Measurements from ENCODE around the gene SEPTIN5.
A peak's percentile ranks its signal among the peaks of the same experiment; 100 is the strongest.

DNA sequence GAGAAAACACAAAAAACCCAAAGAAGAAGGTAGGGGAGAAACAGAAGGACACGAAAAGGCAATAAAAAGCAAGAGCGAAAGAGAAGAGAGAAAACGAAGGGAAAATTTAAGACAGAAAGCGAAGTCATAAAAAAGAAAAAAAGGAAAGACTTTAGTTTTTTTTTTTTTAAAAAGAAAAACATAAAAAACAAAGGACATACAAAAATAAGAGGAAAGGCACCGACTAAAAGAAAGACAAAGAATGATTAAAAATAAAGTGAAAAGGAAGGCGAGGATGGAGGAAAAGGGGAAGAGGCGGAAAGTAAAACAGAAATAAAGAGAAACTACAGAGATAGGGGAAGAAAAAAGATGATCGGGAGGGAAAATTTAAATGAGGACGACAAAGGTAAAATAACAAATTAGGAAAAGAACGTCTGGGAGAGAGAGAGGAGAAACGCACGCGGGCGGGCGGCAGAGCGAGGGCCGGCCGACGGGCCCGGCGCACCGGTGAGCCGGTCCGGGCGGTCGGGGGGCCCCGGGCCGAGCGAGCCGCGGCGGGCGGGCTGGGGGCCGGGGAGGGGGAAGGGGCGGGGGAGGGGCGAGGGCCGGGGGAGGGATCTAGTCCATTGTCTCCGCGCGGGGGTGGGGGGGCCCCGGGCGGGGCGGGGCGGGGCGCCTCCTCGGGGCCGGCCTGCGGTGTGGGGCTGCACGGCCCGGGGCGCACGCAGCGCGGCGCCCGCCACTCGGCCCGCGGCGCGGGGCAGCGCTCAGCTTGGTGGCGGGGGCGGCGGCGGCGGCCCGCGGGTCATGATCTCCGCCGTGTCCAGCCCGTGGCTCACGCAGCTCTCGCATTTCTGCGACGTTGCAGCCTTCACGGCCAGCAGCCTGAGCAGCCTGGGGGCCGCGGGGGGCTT is 46.0 kb downstream of the SEPTIN5 start, which contains the start of gene TBX1:
- TF ChIP-seq ZC3H11A (IDR thresholded peaks at IDR 0.05; ENCODE audit: low read depth, low read length) (peak; percentile 66; the same call in 1 of the 2 replicates), SP1 (CRISPR knock-in tag; IDR thresholded peaks at IDR 0.05) (no peak), LCOR (CRISPR knock-in tag; IDR thresholded peaks at IDR 0.05) (no peak), NELFE (IDR thresholded peaks at IDR 0.05; ENCODE audit: insufficient read depth, insufficient read length) (no peak), NFRKB (IDR thresholded peaks at IDR 0.05; ENCODE audit: low read depth) (peak; percentile 71; the same call in 1 of the 2 replicates), JUND (IDR thresholded peaks at IDR 0.05; ENCODE audit: borderline replicate concordance, low read depth, low read length) (no peak), JUND (tag; IDR thresholded peaks at IDR 0.05; ENCODE audit: borderline replicate concordance, low read depth, low read length) (no peak), BRD4 (IDR thresholded peaks at IDR 0.05) (no peak), POLR2A (conservative IDR thresholded peaks at IDR 0.05) (peak; percentile 46; the same call in 1 of the 2 replicates), RBM22 (IDR thresholded peaks at IDR 0.05; ENCODE audit: low read depth, low read length, poor library complexity, severe bottlenecking) (no peak), ZNF232 (CRISPR knock-in tag; IDR thresholded peaks at IDR 0.05) (no peak), NCOA6 (IDR thresholded peaks at IDR 0.05) (no peak)
- TF ChIP-seq, protein P1, sequence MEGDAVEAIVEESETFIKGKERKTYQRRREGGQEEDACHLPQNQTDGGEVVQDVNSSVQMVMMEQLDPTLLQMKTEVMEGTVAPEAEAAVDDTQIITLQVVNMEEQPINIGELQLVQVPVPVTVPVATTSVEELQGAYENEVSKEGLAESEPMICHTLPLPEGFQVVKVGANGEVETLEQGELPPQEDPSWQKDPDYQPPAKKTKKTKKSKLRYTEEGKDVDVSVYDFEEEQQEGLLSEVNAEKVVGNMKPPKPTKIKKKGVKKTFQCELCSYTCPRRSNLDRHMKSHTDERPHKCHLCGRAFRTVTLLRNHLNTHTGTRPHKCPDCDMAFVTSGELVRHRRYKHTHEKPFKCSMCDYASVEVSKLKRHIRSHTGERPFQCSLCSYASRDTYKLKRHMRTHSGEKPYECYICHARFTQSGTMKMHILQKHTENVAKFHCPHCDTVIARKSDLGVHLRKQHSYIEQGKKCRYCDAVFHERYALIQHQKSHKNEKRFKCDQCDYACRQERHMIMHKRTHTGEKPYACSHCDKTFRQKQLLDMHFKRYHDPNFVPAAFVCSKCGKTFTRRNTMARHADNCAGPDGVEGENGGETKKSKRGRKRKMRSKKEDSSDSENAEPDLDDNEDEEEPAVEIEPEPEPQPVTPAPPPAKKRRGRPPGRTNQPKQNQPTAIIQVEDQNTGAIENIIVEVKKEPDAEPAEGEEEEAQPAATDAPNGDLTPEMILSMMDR (IDR thresholded peaks at IDR 0.05 in 2 of 3, conservative IDR thresholded peaks at IDR 0.05 in 1 of 3; ENCODE audit: insufficient read depth in 2 of 3, low read depth in 1 of 3, low read length in 3 of 3), result peak in 2 of 3 experiments; percentile 26 to 37; a peak in 3 of 6 replicates
- TF ChIP-seq, protein P2, sequence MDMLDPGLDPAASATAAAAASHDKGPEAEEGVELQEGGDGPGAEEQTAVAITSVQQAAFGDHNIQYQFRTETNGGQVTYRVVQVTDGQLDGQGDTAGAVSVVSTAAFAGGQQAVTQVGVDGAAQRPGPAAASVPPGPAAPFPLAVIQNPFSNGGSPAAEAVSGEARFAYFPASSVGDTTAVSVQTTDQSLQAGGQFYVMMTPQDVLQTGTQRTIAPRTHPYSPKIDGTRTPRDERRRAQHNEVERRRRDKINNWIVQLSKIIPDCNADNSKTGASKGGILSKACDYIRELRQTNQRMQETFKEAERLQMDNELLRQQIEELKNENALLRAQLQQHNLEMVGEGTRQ (CRISPR knock-in tag; IDR thresholded peaks at IDR 0.05), result no peak
- TF ChIP-seq, protein P3, sequence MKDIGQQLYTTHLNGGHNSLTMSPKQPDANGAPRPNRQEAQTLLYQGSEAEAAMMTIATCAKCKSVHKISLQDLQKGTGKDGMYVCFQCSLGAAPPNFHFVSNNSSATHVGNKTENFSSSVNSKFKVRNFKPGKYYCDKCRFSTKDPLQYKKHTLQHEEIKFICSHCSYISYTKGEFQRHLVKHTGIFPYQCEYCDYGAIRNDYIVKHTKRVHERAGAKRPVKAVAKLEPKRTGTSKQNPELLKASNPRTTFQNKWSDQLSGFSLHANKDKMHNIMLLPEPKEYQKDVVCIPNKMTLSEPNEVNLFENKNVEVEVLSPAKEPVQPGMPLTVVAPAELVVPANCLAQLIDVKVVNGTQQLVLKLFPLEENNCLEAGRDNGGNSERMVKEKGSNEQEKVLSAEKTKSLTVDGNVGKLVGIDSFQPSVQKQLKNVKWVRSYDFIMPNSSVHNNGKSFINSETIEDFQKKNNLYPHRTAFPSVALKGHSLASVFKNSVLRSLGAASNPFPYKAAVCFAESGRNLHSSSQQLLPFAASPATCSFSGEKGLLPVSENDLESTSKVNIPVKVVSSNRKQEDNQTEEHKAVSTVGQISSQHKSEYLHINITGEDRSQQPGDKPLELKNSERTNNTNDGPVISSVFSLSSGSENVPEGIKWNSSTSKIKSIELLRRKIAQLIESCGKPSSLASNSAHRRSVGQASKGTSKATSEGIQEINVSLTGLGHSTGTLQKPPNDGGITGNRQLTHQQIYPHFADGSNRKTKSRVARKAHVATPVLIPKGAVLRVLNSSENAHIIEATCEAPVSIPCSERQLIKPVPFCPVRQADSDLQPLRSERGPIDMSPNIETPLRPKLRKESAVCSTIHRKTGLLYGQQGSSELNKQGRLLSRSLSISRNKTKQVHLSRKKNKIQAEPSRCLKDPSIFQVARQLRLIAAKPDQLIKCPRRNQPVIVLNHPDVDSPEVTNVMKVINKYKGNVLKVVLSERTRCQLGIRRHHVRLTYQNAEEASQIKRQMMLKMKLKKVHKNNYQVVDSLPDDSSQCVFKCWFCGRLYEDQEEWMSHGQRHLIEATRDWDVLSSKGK (CRISPR knock-in tag; IDR thresholded peaks at IDR 0.05), result no peak
